C4-2B (cell line): ENCODE data around the gene RNF135.

ENCODE experiments used
- CTCF ChIP-seq: fragments of 450-650 bp; conservative IDR thresholded peaks from 2 replicates; pipeline ENCODE4 v1.5.1; 2017; ENCODE audit warnings: mild to moderate bottlenecking
- ZFX ChIP-seq: fragments of 450-650 bp; IDR thresholded peaks from 2 replicates; pipeline ENCODE4 v1.6.1; 2017

GRCh38 chr17:30939051-30939689 lies 31.7 kb upstream of the RNF135 start:
- TF ChIP-seq CTCF: no peak
- TF ChIP-seq ZFX: no peak
